ENCODE measurements around the gene OR2V1. TPM values are rescaled to one million over a fixed set of nuclear protein-coding genes. Genes with fewer than 3 reads are reported as not detected.
"Not testable (repeated sequence)": the region's sequence is repeated elsewhere in the genome, so short reads cannot be mapped to it uniquely, and the experiment has no call there.

The OR2V1 gene
- total and polyA plus RNA-seq, 2 experiments from 2014 or later: not detected

GRCh38 chr5:181101030-181101641 is 29.8 kb downstream of the OR2V1 start:
- H3K79me2 ChIP-seq; H3K27ac ChIP-seq; H2AFZ ChIP-seq; H3K36me3 ChIP-seq (replicated peaks; ENCODE audit: insufficient read depth, low read depth); H3K4me1 ChIP-seq (ENCODE audit: insufficient read depth); H4K20me1 ChIP-seq (ENCODE audit: insufficient read depth, poor library complexity, severe bottlenecking); H3K9me2 ChIP-seq (replicated peaks; ENCODE audit: insufficient read depth); H3K9me3 ChIP-seq (ENCODE audit: low read depth); H3K4me3 ChIP-seq; DNase-seq (ENCODE audit: low spot score); H3K4me2 ChIP-seq: not testable (repeated sequence)
- H3K27me3 ChIP-seq: peaks cover 36% of the 10 kb centered on the region
- no CpG with 5 or more reads among the region's 54 CpGs for WGBS (ENCODE audit: low lambda C conversion rate, missing lambda C conversion rate)

- no peaks in the 10 kb centered on the region for H3K4me1 ChIP-seq (ENCODE audit: insufficient read depth)
- H3K9me3 ChIP-seq (ENCODE audit: low read depth): no peaks in the 10 kb centered on the region
- no peak for DNase-seq (ENCODE audit: low spot score)
- H3K27ac ChIP-seq: no peak overlapping the region
- 11% methylated on average over 47 of the region's 62 CpGs for WGBS (ENCODE audit: low lambda C conversion rate, missing lambda C conversion rate)
- H4K20me1 ChIP-seq (ENCODE audit: insufficient read depth, poor library complexity, severe bottlenecking): no peaks in the 10 kb centered on the region
- H3K4me3 ChIP-seq: no peak overlapping the region
- H3K36me3 ChIP-seq (replicated peaks; ENCODE audit: insufficient read depth, low read depth): no peaks in the 10 kb centered on the region
- H3K4me2 ChIP-seq: peak overlapping the region; percentile 70
- peak overlapping the region; percentile 52 for H2AFZ ChIP-seq
- no peaks in the 10 kb centered on the region for H3K79me2 ChIP-seq
- peaks cover 29% of the 10 kb centered on the region for H3K27me3 ChIP-seq
- TF ChIP-seq EZH2phosphoT487 (IDR thresholded peaks at IDR 0.05; ENCODE audit: low read depth, severe bottlenecking, unreplicated experiment): no peak
- peak; percentile 95 for TF ChIP-seq EZH2 (IDR thresholded peaks at IDR 0.05; ENCODE audit: borderline replicate concordance)
- TF ChIP-seq CTCF (IDR thresholded peaks at IDR 0.05; ENCODE audit: poor library complexity): no peak
- H3K9me2 ChIP-seq (replicated peaks; ENCODE audit: insufficient read depth): no peaks in the 10 kb centered on the region
These were observed 30.7 kb downstream of the OR2V1 start for GRCh38 chr5:181100121-181100875.

GRCh38 chr5:181099602-181100086 is 31.3 kb downstream of the OR2V1 start:
- Histone ChIP-seq H3K27me3 (peaks cover 25% of the 10 kb centered on the region), H2AFZ (no peak overlapping the region), H3K4me3 (no peak overlapping the region), H3K4me1 (ENCODE audit: insufficient read depth) (no peaks in the 10 kb centered on the region), H3K4me2 (peak overlapping the region; percentile 70), H3K27ac (no peak overlapping the region), H3K79me2 (no peaks in the 10 kb centered on the region), H3K9me2 (replicated peaks; ENCODE audit: insufficient read depth) (no peaks in the 10 kb centered on the region), H3K36me3 (replicated peaks; ENCODE audit: insufficient read depth, low read depth) (no peaks in the 10 kb centered on the region), H3K9me3 (ENCODE audit: low read depth) (no peaks in the 10 kb centered on the region), H4K20me1 (ENCODE audit: insufficient read depth, poor library complexity, severe bottlenecking) (no peaks in the 10 kb centered on the region)
- WGBS (ENCODE audit: low lambda C conversion rate, missing lambda C conversion rate): 65% methylated on average over 11 of the region's 11 CpGs
- no peak for DNase-seq (ENCODE audit: low spot score)
- TF ChIP-seq CTCF (IDR thresholded peaks at IDR 0.05; ENCODE audit: poor library complexity) (no peak), EZH2phosphoT487 (IDR thresholded peaks at IDR 0.05; ENCODE audit: low read depth, severe bottlenecking, unreplicated experiment) (no peak)

All from hepatocyte (in vitro differentiated cells).